ENCODE data around the gene WNT7A. TPM values are rescaled to one million over a fixed set of nuclear protein-coding genes. Genes with fewer than 3 reads are reported as not detected.

WNT7A gene
- total RNA-seq, 2 experiments from 2014 or later: 0.09 TPM; not detected in 1

GRCh38 chr3:13794322-13794721 lies 85.5 kb downstream of the WNT7A start:
- H3K27me3 Mint-ChIP-seq: no peaks in the 10 kb centered on the region
- H3K4me1 Mint-ChIP-seq (ENCODE audit: low read depth): peaks cover 9% of the 10 kb centered on the region
- POLR2A ChIA-PET: no interaction called here
- H3K9me3 Mint-ChIP-seq: no peaks in the 10 kb centered on the region
- ATAC-seq: no peak
- DNase-seq: no peak
- no peak overlapping the region for H3K4me3 Mint-ChIP-seq
- no peaks in the 10 kb centered on the region for H3K36me3 Mint-ChIP-seq (ENCODE audit: low read depth)
- CTCF ChIA-PET: interaction anchor here (1.2 kb wide), 1 partner anchor 146 kb away, joined by 4 read pairs; no protein-coding TSS in a partner anchor
- intact Hi-C loops (cut with micrococcal nuclease): no loop called here
- no peak for TF ChIP-seq CTCF (IDR thresholded peaks at IDR 0.05)
- H3K27ac Mint-ChIP-seq: no peak overlapping the region

GRCh38 chr3:13793451-13793850 lies 86.4 kb downstream of the WNT7A start:
- POLR2A ChIA-PET: no interaction called here
- peaks cover 9% of the 10 kb centered on the region for H3K4me1 Mint-ChIP-seq (ENCODE audit: low read depth)
- ATAC-seq (no peak), DNase-seq (no peak)
- H3K27me3 Mint-ChIP-seq: no peaks in the 10 kb centered on the region
- CTCF ChIA-PET: no interaction called here
- intact Hi-C loops (cut with micrococcal nuclease): no loop called here
- H3K4me3 Mint-ChIP-seq: no peak overlapping the region
- no peak for TF ChIP-seq CTCF (IDR thresholded peaks at IDR 0.05)
- H3K36me3 Mint-ChIP-seq (ENCODE audit: low read depth): no peaks in the 10 kb centered on the region
- H3K9me3 Mint-ChIP-seq: no peaks in the 10 kb centered on the region
- H3K27ac Mint-ChIP-seq: no peak overlapping the region

- Mint-ChIP-seq H3K4me1 (ENCODE audit: low read depth) (peaks cover 9% of the 10 kb centered on the region), H3K4me3 (no peak overlapping the region), H3K27me3 (no peaks in the 10 kb centered on the region), H3K27ac (no peak overlapping the region), H3K9me3 (no peaks in the 10 kb centered on the region), H3K36me3 (ENCODE audit: low read depth) (no peaks in the 10 kb centered on the region)
- POLR2A ChIA-PET: no interaction called here
- CTCF ChIA-PET: no interaction called here
- DNase-seq: no peak
- intact Hi-C loops (cut with micrococcal nuclease): no loop called here
- ATAC-seq: no peak
- TF ChIP-seq CTCF (IDR thresholded peaks at IDR 0.05): no peak
These were observed 87.1 kb downstream of the WNT7A start for GRCh38 chr3:13792512-13793371.

GRCh38 chr3:13792051-13792490 lies 87.8 kb downstream of the WNT7A start:
- H3K36me3 Mint-ChIP-seq (ENCODE audit: low read depth): no peaks in the 10 kb centered on the region
- intact Hi-C loops (cut with micrococcal nuclease): no loop called here
- no peaks in the 10 kb centered on the region for H3K27me3 Mint-ChIP-seq
- DNase-seq (no peak), ATAC-seq (no peak)
- peaks cover 9% of the 10 kb centered on the region for H3K4me1 Mint-ChIP-seq (ENCODE audit: low read depth)
- no peaks in the 10 kb centered on the region for H3K9me3 Mint-ChIP-seq
- no peak overlapping the region for H3K4me3 Mint-ChIP-seq
- TF ChIP-seq CTCF (IDR thresholded peaks at IDR 0.05): no peak
- ChIA-PET POLR2A (no interaction called here), CTCF (no interaction called here)
- H3K27ac Mint-ChIP-seq: no peak overlapping the region

- CTCF ChIA-PET: no interaction called here
- Mint-ChIP-seq H3K36me3 (ENCODE audit: low read depth) (no peaks in the 10 kb centered on the region), H3K27ac (no peak overlapping the region), H3K4me1 (ENCODE audit: low read depth) (peaks cover 4% of the 10 kb centered on the region), H3K4me3 (no peak overlapping the region), H3K27me3 (no peaks in the 10 kb centered on the region), H3K9me3 (no peaks in the 10 kb centered on the region)
- intact Hi-C loops (cut with micrococcal nuclease): no loop called here
- no peak for TF ChIP-seq CTCF (IDR thresholded peaks at IDR 0.05)
- POLR2A ChIA-PET: no interaction called here
- ATAC-seq: no peak
- DNase-seq: no peak
These were observed 88.4 kb downstream of the WNT7A start for GRCh38 chr3:13791198-13792050.

Measured in activated CD8-positive, alpha-beta T cell treated with anti-CD3 and anti-CD28 coated beads for 36 hours (primary cell).